Natural killer cell (primary cell): ENCODE measurements around the gene AGXT. TPM values are rescaled to one million over a fixed set of nuclear protein-coding genes. Genes with fewer than 3 reads are reported as not detected.

Experiments
- ATAC-seq, 3 donors: fragments of 150-1000 bp in 2 of 3; fragments of 200-7000 bp in 1 of 3; cut with Tn5 transposase; 1 replicate in 1 of 3; 2 replicates in 2 of 3; pipeline ENCODE4 v1.10.0; 2021; ENCODE audit warnings: mild to moderate bottlenecking in 2 of 3, moderate library complexity in 2 of 3
- DNase-seq, 2 donors: peaks; one replicate each; pipeline versions ENCODE4 v3.0.0 to v3.0.0-alpha.2; 2013 to 2021; ENCODE audit warnings: mixed read lengths in 1 of 2
- H3K27ac ChIP-seq: one replicate; pipeline ENCODE4 v1.5.1; 2013; ENCODE audit warnings: mild to moderate bottlenecking, low read length
- H3K27me3 ChIP-seq: one replicate; pipeline ENCODE4 v1.6.1; 2013; ENCODE audit warnings: low read length; ENCODE audit not compliant: control insufficient read depth, insufficient read depth
- H3K36me3 ChIP-seq: one replicate; pipeline ENCODE4 v1.6.1; 2013; ENCODE audit warnings: low read length; ENCODE audit not compliant: control insufficient read depth, insufficient read depth
- H3K4me1 ChIP-seq: one replicate; pipeline ENCODE4 v1.6.1; 2013; ENCODE audit warnings: low read length; ENCODE audit not compliant: control insufficient read depth, insufficient read depth
- H3K4me3 ChIP-seq: one replicate; pipeline ENCODE4 v1.5.1; 2013; ENCODE audit warnings: low read length
- H3K9me3 ChIP-seq: one replicate; pipeline ENCODE4 v1.6.1; 2013; ENCODE audit warnings: low read length; ENCODE audit not compliant: control insufficient read depth, insufficient read depth
- H3K27ac Mint-ChIP-seq, 2 donors: one replicate each; pipeline ENCODE4 v1.8.0; 2022; ENCODE audit warnings: mild to moderate bottlenecking in 2 of 2, mixed read lengths in 2 of 2, moderate library complexity in 1 of 2
- H3K27me3 Mint-ChIP-seq, 2 donors: one replicate each; pipeline ENCODE4 v1.8.0; 2022; ENCODE audit warnings: low read depth in 2 of 2, mixed read lengths in 2 of 2
- H3K36me3 Mint-ChIP-seq: one replicate; pipeline ENCODE4 v1.8.0; 2022; ENCODE audit warnings: mixed read lengths
- H3K4me1 Mint-ChIP-seq, 2 donors: one replicate each; pipeline ENCODE4 v1.8.0; 2022; ENCODE audit warnings: mixed read lengths in 2 of 2
- H3K4me3 Mint-ChIP-seq: one replicate; pipeline ENCODE4 v1.8.0; 2022; ENCODE audit warnings: mild to moderate bottlenecking, moderate library complexity, mixed read lengths
- H3K9me3 Mint-ChIP-seq, 2 donors: one replicate each; pipeline ENCODE4 v1.8.0; 2022; ENCODE audit warnings: mixed read lengths in 2 of 2
- WGBS: methylation state at CpG from one replicate; pipeline ENCODE4 v1.1.7; 2013; ENCODE audit warnings: missing lambda C conversion rate; ENCODE audit not compliant: insufficient coverage; 5-methylcytosine and 5-hydroxymethylcytosine counted together
- intact Hi-C: fragments of 100-400 bp; cut with micrococcal nuclease; formaldehyde crosslinking; loops from one replicate; pipeline ENCODE4 v1.14.2; 2022
- total RNA-seq, 4 donors: library from RNA; stranded (reverse); fragments of 120-200 nt in 1 of 4; gene quantifications; one replicate each; pipeline versions ENCODE4 v1.2.3 to v1.2.4, GENCODE V29; 2013 to 2022
- TF ChIP-seq, protein P1 (sequence below): fragments of 200-600 bp; IDR thresholded peaks from one replicate; pipeline ENCODE4 v1.8.0; 2022; ENCODE audit warnings: antibody characterized with exemption

AGXT gene
- total RNA-seq, 3 donors from 2014 or later (not counting 1 experiment from before 2014, with no cell fraction given) = not detected

GRCh38 chr2:240879105-240879504, 10.5 kb downstream of the AGXT start:
- H3K4me3 Mint-ChIP-seq = no peak overlapping the region
- WGBS = 85% methylated on average over 7 of the region's 7 CpGs
- H3K36me3 Mint-ChIP-seq = no peaks in the 10 kb centered on the region
- no peak for ATAC-seq
- no peaks in the 10 kb centered on the region for H3K27me3 ChIP-seq
- no peak for DNase-seq
- no peaks in the 10 kb centered on the region for H3K4me1 Mint-ChIP-seq
- intact Hi-C loops = no loop called here
- no peak overlapping the region for H3K27ac Mint-ChIP-seq
- H3K9me3 Mint-ChIP-seq = no peaks in the 10 kb centered on the region
- H3K27ac ChIP-seq = no peak overlapping the region
- TF ChIP-seq, protein P1, sequence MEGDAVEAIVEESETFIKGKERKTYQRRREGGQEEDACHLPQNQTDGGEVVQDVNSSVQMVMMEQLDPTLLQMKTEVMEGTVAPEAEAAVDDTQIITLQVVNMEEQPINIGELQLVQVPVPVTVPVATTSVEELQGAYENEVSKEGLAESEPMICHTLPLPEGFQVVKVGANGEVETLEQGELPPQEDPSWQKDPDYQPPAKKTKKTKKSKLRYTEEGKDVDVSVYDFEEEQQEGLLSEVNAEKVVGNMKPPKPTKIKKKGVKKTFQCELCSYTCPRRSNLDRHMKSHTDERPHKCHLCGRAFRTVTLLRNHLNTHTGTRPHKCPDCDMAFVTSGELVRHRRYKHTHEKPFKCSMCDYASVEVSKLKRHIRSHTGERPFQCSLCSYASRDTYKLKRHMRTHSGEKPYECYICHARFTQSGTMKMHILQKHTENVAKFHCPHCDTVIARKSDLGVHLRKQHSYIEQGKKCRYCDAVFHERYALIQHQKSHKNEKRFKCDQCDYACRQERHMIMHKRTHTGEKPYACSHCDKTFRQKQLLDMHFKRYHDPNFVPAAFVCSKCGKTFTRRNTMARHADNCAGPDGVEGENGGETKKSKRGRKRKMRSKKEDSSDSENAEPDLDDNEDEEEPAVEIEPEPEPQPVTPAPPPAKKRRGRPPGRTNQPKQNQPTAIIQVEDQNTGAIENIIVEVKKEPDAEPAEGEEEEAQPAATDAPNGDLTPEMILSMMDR = no peak
- H3K4me1 ChIP-seq = no peaks in the 10 kb centered on the region
- no peaks in the 10 kb centered on the region for H3K9me3 ChIP-seq
- H3K4me3 ChIP-seq = no peak overlapping the region
- peaks cover 0 to 3% of the 10 kb centered on the region in 2 donors for H3K27me3 Mint-ChIP-seq
- no peaks in the 10 kb centered on the region for H3K36me3 ChIP-seq

- Histone ChIP-seq H3K4me3 (no peak overlapping the region), H3K9me3 (no peaks in the 10 kb centered on the region), H3K27ac (no peak overlapping the region), H3K36me3 (no peaks in the 10 kb centered on the region), H3K27me3 (no peaks in the 10 kb centered on the region), H3K4me1 (no peaks in the 10 kb centered on the region)
- WGBS = 46% methylated on average over 6 of the region's 6 CpGs
- H3K4me3 Mint-ChIP-seq = no peak overlapping the region
- H3K4me1 Mint-ChIP-seq = no peaks in the 10 kb centered on the region
- DNase-seq (peak in 1 of 2 donors; percentile 37), ATAC-seq (peak in 2 of 3 donors; percentile 28 to 42)
- H3K27ac Mint-ChIP-seq = no peak overlapping the region
- TF ChIP-seq, protein P1 = no peak
- intact Hi-C loops = no loop called here
- no peaks in the 10 kb centered on the region for H3K36me3 Mint-ChIP-seq
- peaks cover 0 to 3% of the 10 kb centered on the region in 2 donors for H3K27me3 Mint-ChIP-seq
- no peaks in the 10 kb centered on the region for H3K9me3 Mint-ChIP-seq
Observed at GRCh38 chr2:240881913-240882312, 13.3 kb downstream of the AGXT start.

GRCh38 chr2:240884221-240884620, 15.6 kb downstream of the AGXT start:
- no peak for DNase-seq
- Mint-ChIP-seq H3K27me3 (peaks cover 0 to 3% of the 10 kb centered on the region in 2 donors), H3K9me3 (no peaks in the 10 kb centered on the region), H3K36me3 (no peaks in the 10 kb centered on the region), H3K27ac (no peak overlapping the region), H3K4me1 (no peaks in the 10 kb centered on the region), H3K4me3 (no peak overlapping the region)
- intact Hi-C loops = no loop called here
- ATAC-seq = no peak
- TF ChIP-seq, protein P1 = no peak
- Histone ChIP-seq H3K27ac (no peak overlapping the region), H3K9me3 (no peaks in the 10 kb centered on the region), H3K36me3 (no peaks in the 10 kb centered on the region), H3K27me3 (no peaks in the 10 kb centered on the region), H3K4me1 (no peaks in the 10 kb centered on the region), H3K4me3 (no peak overlapping the region)
- WGBS = 85% methylated on average over 2 of the region's 2 CpGs

DNA sequence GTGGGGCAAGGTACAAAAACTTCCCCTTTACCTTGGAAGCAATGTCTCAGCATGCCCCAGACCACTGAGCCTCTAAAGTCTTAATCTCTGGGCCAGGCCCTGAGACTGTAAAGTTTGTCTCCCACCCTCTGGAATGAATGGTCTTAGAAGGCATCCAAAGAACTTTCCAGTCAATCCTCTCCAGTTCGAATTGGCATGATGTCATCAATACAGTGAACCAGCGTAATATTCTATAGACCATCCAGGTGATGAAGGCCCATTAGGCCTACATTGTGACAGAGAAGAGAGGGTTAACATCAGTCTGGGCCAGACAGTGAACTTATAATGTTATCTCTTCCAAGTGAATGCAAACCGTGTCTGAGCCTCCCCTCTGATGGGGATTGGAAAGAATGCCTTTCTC, 16.1 kb downstream of the AGXT start:
- 78% methylated on average over 3 of the region's 3 CpGs for WGBS

More for the DNA sequence above, 16.1 kb downstream of the AGXT start:
- H3K27me3 Mint-ChIP-seq = peaks cover 0 to 3% of the 10 kb centered on the region in 2 donors
- no peaks in the 10 kb centered on the region for H3K9me3 ChIP-seq
- no peaks in the 10 kb centered on the region for H3K9me3 Mint-ChIP-seq
- no peak for ATAC-seq
- no peak for DNase-seq
- TF ChIP-seq, protein P1 = no peak
- no peak overlapping the region for H3K4me3 ChIP-seq
- H3K27ac Mint-ChIP-seq = no peak overlapping the region
- no peaks in the 10 kb centered on the region for H3K36me3 ChIP-seq
- H3K36me3 Mint-ChIP-seq = no peaks in the 10 kb centered on the region
- no peaks in the 10 kb centered on the region for H3K4me1 Mint-ChIP-seq
- H3K4me3 Mint-ChIP-seq = no peak overlapping the region
- H3K4me1 ChIP-seq = no peaks in the 10 kb centered on the region
- intact Hi-C loops = no loop called here
- no peak overlapping the region for H3K27ac ChIP-seq
- no peaks in the 10 kb centered on the region for H3K27me3 ChIP-seq
